Activated T-cell treated with anti-CD3 and anti-CD28 coated beads, Interleukin-2, amount 50 U/mL, for 1 hour (primary cell): ENCODE measurements around the gene SLC22A2.

ENCODE experiments used
- DNase-seq: peaks from one replicate; pipeline ENCODE4 v3.0.0-alpha.2; 2020

The SLC22A2 gene

GRCh38 chr6:160203522-160203921 is 55.1 kb downstream of the SLC22A2 start:
- no peak for DNase-seq

GRCh38 chr6:160203076-160203475 is 55.5 kb downstream of the SLC22A2 start:
- DNase-seq: no peak

GRCh38 chr6:160202411-160202810 is 56.2 kb downstream of the SLC22A2 start:
- no peak for DNase-seq

- no peak for DNase-seq
Observed at GRCh38 chr6:160201061-160201460, 57.6 kb downstream of the SLC22A2 start.

- DNase-seq: no peak
Observed at GRCh38 chr6:160198606-160199211, 59.9 kb downstream of the SLC22A2 start.

GRCh38 chr6:160197662-160198061 is 61.0 kb downstream of the SLC22A2 start:
- DNase-seq: no peak

GRCh38 chr6:160194808-160195207 is 63.8 kb downstream of the SLC22A2 start:
- DNase-seq: no peak

GRCh38 chr6:160192840-160193239 is 65.8 kb downstream of the SLC22A2 start:
- DNase-seq: no peak

GRCh38 chr6:160190973-160191372 is 67.6 kb downstream of the SLC22A2 start:
- no peak for DNase-seq

- no peak for DNase-seq
Observed at GRCh38 chr6:160190081-160190480, 68.5 kb downstream of the SLC22A2 start.

- DNase-seq: no peak
Observed at GRCh38 chr6:160188773-160189172, 69.8 kb downstream of the SLC22A2 start.

GRCh38 chr6:160180706-160181105 is 77.9 kb downstream of the SLC22A2 start:
- DNase-seq: no peak

- DNase-seq: no peak
Observed at GRCh38 chr6:160178271-160178670, 80.3 kb downstream of the SLC22A2 start.

- DNase-seq: no peak
Observed at GRCh38 chr6:160177220-160177619, 81.4 kb downstream of the SLC22A2 start.

- DNase-seq: no peak
Observed at GRCh38 chr6:160174681-160175080, 83.9 kb downstream of the SLC22A2 start.

GRCh38 chr6:160173806-160174527 is 84.7 kb downstream of the SLC22A2 start:
- DNase-seq: no peak

GRCh38 chr6:160172704-160173103 is 85.9 kb downstream of the SLC22A2 start:
- no peak for DNase-seq

- DNase-seq: no peak
Observed at GRCh38 chr6:160170018-160170680, 88.5 kb downstream of the SLC22A2 start.

GRCh38 chr6:160167604-160168399 is 90.8 kb downstream of the SLC22A2 start:
- DNase-seq: no peak
